ENCODE results near the gene SMC1A. TPM values are rescaled to one million over a fixed set of nuclear protein-coding genes. Genes with fewer than 3 reads are reported as not detected.

SMC1A gene
- total RNA-seq, 6 experiments from 2014 or later = 21.2 to 41.1 (median 32.3) TPM

GRCh38 chrX:53362449-53362848, 60.0 kb downstream of the SMC1A start:
- intact Hi-C loops (cut with DNase I) = no loop called here
- H3K9me3 ChIP-seq = no peaks in the 10 kb centered on the region
- no peaks in the 10 kb centered on the region for H3K4me1 ChIP-seq
- TF ChIP-seq POLR2A (IDR thresholded peaks at IDR 0.05) = no peak
- TF ChIP-seq, protein P1, sequence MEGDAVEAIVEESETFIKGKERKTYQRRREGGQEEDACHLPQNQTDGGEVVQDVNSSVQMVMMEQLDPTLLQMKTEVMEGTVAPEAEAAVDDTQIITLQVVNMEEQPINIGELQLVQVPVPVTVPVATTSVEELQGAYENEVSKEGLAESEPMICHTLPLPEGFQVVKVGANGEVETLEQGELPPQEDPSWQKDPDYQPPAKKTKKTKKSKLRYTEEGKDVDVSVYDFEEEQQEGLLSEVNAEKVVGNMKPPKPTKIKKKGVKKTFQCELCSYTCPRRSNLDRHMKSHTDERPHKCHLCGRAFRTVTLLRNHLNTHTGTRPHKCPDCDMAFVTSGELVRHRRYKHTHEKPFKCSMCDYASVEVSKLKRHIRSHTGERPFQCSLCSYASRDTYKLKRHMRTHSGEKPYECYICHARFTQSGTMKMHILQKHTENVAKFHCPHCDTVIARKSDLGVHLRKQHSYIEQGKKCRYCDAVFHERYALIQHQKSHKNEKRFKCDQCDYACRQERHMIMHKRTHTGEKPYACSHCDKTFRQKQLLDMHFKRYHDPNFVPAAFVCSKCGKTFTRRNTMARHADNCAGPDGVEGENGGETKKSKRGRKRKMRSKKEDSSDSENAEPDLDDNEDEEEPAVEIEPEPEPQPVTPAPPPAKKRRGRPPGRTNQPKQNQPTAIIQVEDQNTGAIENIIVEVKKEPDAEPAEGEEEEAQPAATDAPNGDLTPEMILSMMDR (IDR thresholded peaks at IDR 0.05) = no peak
- ATAC-seq (peak in 2 of 4 donors; percentile 36 to 37), DNase-seq (no peak)
- no peak overlapping the region for H3K27ac ChIP-seq
- 55% methylated on average over 2 of the region's 2 CpGs for WGBS (ENCODE audit: insufficient coverage, low coverage, low lambda C conversion rate, missing lambda C conversion rate)
- H3K4me3 ChIP-seq = no peak overlapping the region
- no peaks in the 10 kb centered on the region for H3K36me3 ChIP-seq
- H3K27me3 ChIP-seq = no peaks in the 10 kb centered on the region

- 28% methylated on average over 7 of the region's 8 CpGs for WGBS (ENCODE audit: insufficient coverage, low coverage, low lambda C conversion rate, missing lambda C conversion rate)
- H3K27ac ChIP-seq = no peak overlapping the region
These were observed 64.5 kb downstream of the SMC1A start for GRCh38 chrX:53357799-53358530.

DNA sequence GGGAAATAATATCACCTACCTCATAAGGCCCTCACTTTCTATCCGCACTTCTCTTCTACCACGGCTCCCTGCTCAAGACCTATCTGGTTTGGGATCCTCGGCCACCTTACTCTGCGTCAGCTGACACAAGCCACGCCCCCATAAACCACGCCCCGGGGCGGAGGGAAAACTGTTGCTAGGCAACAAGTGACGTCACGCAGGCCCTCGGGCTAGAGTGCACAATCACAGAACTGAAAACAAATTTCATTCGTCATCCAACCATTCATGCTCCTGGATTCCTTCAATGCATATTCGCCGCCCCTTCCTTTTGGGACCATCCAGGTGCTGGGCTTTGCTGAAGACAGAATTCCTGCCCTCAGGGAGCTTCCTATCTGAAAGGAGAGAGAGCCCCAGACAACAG, 66.3 kb downstream of the SMC1A start:
- 39% methylated on average over 7 of the region's 14 CpGs for WGBS (ENCODE audit: insufficient coverage, low coverage, low lambda C conversion rate, missing lambda C conversion rate)
- no peak for TF ChIP-seq POLR2A (IDR thresholded peaks at IDR 0.05)
- TF ChIP-seq, protein P1 (IDR thresholded peaks at IDR 0.05) = no peak

More at GRCh38 chrX:53357799-53358530, 64.5 kb downstream of the SMC1A start:
- H3K9me3 ChIP-seq = no peaks in the 10 kb centered on the region
- no peak for DNase-seq
- no peak for TF ChIP-seq POLR2A (IDR thresholded peaks at IDR 0.05)
- TF ChIP-seq, protein P1 (IDR thresholded peaks at IDR 0.05) = no peak
- H3K36me3 ChIP-seq = no peaks in the 10 kb centered on the region
- H3K4me3 ChIP-seq = no peak overlapping the region
- intact Hi-C loops (cut with DNase I) = no loop called here
- no peaks in the 10 kb centered on the region for H3K27me3 ChIP-seq
- ATAC-seq = no peak
- no peaks in the 10 kb centered on the region for H3K4me1 ChIP-seq

GRCh38 chrX:53354669-53355068, 67.8 kb downstream of the SMC1A start:
- DNase-seq (no peak), ATAC-seq (no peak)
- Histone ChIP-seq H3K27me3 (no peaks in the 10 kb centered on the region), H3K4me1 (no peaks in the 10 kb centered on the region), H3K27ac (no peak overlapping the region), H3K36me3 (no peaks in the 10 kb centered on the region), H3K9me3 (no peaks in the 10 kb centered on the region), H3K4me3 (no peak overlapping the region)
- WGBS (ENCODE audit: insufficient coverage, low coverage, low lambda C conversion rate, missing lambda C conversion rate) = 31% methylated on average over 2 of the region's 2 CpGs
- intact Hi-C loops (cut with DNase I) = no loop called here
- TF ChIP-seq, protein P1 (IDR thresholded peaks at IDR 0.05) = no peak
- TF ChIP-seq POLR2A (IDR thresholded peaks at IDR 0.05) = no peak

More for the DNA sequence above, 66.3 kb downstream of the SMC1A start:
- Histone ChIP-seq H3K27ac (no peak overlapping the region), H3K9me3 (no peaks in the 10 kb centered on the region), H3K4me3 (no peak overlapping the region), H3K27me3 (no peaks in the 10 kb centered on the region), H3K4me1 (no peaks in the 10 kb centered on the region), H3K36me3 (no peaks in the 10 kb centered on the region)
- ATAC-seq (no peak), DNase-seq (no peak)
- intact Hi-C loops (cut with DNase I) = no loop called here

Measured in right lobe of liver (tissue), 6 donors.